ENCODE data around the gene ANKRD65.

The ANKRD65 gene

DNA sequence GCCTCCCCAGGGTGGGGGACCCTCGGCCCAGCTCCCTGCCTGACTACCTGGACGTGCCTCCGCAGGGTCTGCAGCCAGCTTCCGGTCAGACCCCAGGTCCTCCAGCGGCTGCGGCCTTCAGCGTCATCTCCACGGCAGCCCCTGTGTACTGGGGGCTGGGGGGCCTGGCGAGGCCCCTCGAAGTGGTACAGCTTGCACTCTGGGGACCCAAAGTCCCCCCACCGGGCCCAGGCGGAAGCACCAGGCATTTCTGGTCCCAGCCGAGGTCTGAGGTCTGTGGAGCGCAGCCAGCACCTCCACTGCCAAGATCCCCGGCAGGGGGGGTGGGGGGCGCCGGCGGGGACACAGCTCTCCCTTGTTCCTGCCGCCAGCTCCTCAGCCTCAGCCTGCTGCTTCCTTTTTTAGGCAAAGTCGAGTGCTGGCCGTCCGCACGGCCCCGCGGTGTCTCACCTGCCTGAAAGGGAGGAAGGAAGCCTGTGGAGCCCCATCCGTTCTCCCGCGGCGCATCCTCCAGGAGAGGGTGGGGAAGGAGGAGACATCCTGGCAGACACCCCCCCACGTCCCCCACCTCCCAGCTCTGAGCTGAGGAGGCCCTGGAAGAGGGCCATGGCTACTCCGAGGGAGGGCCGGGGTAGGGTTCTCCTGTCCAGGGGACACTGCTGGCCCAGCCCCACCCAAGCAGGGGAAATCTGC, 13.2 kb upstream of the ANKRD65 start:
- in situ Hi-C loops (cut with HindIII; ENCODE audit: low sequenced_read_pairs): no loop called here
- TF ChIP-seq, protein P1, sequence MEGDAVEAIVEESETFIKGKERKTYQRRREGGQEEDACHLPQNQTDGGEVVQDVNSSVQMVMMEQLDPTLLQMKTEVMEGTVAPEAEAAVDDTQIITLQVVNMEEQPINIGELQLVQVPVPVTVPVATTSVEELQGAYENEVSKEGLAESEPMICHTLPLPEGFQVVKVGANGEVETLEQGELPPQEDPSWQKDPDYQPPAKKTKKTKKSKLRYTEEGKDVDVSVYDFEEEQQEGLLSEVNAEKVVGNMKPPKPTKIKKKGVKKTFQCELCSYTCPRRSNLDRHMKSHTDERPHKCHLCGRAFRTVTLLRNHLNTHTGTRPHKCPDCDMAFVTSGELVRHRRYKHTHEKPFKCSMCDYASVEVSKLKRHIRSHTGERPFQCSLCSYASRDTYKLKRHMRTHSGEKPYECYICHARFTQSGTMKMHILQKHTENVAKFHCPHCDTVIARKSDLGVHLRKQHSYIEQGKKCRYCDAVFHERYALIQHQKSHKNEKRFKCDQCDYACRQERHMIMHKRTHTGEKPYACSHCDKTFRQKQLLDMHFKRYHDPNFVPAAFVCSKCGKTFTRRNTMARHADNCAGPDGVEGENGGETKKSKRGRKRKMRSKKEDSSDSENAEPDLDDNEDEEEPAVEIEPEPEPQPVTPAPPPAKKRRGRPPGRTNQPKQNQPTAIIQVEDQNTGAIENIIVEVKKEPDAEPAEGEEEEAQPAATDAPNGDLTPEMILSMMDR (IDR thresholded peaks at IDR 0.05; ENCODE audit: low read depth, low read length, missing control alignments): no peak
- peak; percentile 28 for DNase-seq (ENCODE audit: low read depth)
- peak overlapping the region; percentile 7 for H3K4me3 ChIP-seq (ENCODE audit: low read depth, low read length)

DNA sequence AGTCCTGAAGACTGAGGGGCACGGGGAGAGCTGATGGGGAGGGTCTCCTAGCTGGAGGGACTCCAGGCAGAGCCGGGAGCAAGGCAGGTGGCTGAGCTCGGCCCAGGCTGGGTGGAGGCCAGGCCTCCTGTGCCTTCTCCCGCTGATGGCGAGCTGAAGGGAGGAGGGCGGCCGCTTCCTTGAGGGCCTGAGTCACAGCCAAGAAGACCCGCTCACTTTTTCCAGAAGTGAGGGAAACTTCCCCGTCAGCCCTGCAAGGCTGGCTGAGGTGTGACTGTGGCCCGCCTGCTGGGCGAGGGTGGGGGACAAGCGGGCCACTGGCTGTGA, 12.7 kb upstream of the ANKRD65 start:
- H3K4me3 ChIP-seq (ENCODE audit: low read depth, low read length): peak overlapping the region; percentile 12
- in situ Hi-C loops (cut with HindIII; ENCODE audit: low sequenced_read_pairs): no loop called here
- TF ChIP-seq, protein P1 (IDR thresholded peaks at IDR 0.05; ENCODE audit: low read depth, low read length, missing control alignments): no peak
- DNase-seq (ENCODE audit: low read depth): peak; percentile 29

DNA sequence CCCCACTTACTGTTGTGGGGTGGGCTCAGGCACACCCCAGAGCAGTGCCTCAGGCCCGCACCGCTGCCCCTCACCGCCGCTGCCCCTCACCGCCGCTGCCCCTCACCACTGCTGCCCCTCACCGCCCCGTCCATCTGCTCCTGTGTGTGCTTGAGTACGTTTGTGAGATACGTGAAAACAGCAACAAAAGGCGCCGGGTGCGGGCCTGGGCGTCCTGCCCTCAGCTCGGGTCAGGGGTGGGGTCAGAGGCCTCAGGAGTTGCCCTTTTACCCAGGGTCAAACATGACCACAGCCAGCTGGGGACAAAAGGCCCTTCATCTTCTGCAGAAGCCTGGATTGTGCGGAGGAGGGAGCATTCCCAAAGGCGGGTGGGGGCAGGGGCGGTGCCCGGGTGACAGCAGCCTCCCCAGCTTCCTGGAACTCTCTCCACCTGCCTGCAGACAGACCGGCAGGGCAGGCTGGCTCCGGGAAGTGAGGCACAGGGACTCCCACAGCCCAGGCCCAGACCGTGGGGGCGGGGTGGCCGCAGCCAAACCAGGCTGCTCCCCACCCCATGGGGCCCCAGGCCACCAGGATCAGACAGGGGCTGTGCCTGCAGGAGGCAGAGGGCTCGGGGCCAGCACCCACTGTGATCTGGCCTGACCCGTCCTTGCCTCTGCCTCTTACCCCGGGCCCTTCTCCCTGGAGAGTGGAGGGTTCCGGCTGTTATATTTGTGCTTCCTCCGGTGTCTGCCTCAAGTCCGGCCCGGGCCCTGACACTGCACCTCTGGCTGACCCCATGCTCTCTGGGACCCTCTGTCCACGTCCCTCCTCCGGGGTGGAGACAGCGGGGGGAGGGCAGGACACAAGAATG, 12.1 kb upstream of the ANKRD65 start:
- H3K4me3 ChIP-seq (ENCODE audit: low read depth, low read length): peak overlapping the region; percentile 12
- no peak for DNase-seq (ENCODE audit: low read depth)
- TF ChIP-seq, protein P1 (IDR thresholded peaks at IDR 0.05; ENCODE audit: low read depth, low read length, missing control alignments): no peak
- in situ Hi-C loops (cut with HindIII; ENCODE audit: low sequenced_read_pairs): no loop called here

DNA sequence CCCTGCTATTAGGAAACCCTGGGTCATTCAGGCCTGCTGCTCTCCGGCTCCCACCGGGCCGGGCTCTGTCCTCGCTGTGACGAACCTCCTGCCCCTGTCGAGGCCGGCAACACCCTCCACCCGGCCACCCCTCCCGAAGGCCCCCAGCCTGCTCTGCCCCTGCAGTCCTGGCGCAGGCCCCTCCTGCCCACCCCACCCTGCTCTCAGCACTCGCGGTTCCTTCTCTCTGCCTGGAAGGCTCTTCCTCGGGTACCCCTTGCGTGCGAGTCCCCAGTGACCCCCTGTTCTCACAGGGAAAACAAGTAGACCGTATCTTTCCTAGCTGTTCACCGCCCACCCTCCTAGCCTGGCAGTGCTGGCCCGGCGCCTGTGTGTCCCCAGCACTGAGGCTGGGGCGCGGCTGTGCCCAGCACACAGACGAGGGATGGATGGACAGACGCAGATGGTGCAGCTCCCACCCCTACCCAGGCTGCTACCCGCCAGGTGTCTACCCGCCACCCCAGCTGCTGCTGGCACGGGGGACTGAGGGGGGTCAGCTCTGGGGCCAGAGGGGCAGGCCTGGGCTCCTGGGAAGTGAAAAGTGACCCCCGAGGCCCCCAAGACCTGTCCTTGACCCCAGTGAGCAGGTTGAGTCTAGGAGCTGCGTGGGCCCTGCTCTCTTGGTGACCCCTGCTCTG, 11.3 kb upstream of the ANKRD65 start:
- DNase-seq (ENCODE audit: low read depth): no peak
- no peak overlapping the region for H3K4me3 ChIP-seq (ENCODE audit: low read depth, low read length)
- TF ChIP-seq, protein P1 (IDR thresholded peaks at IDR 0.05; ENCODE audit: low read depth, low read length, missing control alignments): no peak
- in situ Hi-C loops (cut with HindIII; ENCODE audit: low sequenced_read_pairs): no loop called here

DNA sequence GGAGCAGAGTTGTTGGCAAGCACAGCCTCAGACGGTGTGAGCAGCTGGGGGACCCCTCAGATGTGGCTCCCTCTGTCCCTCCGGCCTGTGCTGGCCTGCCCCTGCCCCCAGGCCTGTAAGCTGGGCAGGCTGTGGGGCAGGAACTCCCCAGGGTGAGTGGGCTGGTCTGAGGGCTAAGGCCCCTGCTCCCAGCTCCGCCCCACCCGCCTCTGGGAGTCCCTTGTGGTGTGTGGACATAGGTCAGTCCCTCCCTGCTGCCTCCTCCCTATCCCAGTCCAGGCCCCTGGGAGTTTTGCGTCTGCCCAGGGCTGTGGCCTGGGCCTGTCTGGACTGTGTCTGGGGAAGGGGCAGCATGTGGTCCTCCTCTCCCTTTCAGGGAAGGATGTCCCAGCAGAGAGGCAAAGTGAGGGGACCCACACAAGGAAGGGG, 10.8 kb upstream of the ANKRD65 start:
- H3K4me3 ChIP-seq (ENCODE audit: low read depth, low read length): no peak overlapping the region
- no peak for DNase-seq (ENCODE audit: low read depth)
- in situ Hi-C loops (cut with HindIII; ENCODE audit: low sequenced_read_pairs): no loop called here
- TF ChIP-seq, protein P1 (IDR thresholded peaks at IDR 0.05; ENCODE audit: low read depth, low read length, missing control alignments): no peak

DNA sequence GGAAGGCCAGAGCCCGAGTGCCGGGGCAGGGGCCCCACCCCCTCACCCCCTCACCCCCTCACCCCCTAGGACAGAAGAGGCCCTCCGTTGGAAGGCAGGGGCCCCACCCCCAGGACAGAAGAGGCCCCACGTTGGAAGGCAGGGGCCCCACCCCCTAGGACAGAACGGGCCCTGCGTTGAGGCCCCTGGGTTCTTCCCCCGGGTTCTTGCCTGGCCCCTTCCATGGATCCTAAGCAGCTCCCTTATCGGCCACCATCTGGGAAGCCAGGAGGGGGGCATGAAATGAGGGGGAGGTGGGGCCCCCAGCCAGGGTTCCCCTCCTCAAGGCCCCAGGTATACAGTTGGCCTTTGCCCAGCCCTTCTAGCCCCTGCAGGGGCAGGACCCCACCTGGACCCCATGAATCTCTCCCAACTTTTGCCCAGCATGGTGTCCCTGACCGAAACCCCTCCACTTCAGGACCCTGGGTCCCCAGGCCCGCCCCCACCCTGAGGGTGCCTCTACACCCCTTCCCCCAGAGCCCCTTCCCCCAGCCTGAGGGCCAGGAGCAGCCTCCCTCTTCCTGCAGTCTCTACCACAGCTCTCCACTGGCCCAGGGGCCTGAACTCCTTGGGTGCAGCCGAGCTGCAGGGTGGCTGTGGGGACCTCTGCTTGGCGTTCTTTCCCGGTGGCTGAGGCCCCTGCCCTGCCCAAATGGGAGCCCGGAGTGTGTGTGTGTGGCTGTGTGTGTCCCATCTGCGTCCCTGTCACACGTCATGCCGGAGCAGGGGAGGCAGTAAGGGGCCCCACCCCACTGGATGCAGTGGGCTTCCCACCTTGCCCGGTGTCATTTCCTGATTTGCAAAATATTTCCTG, 10.1 kb upstream of the ANKRD65 start:
- no peak overlapping the region for H3K4me3 ChIP-seq (ENCODE audit: low read depth, low read length)
- no peak for DNase-seq (ENCODE audit: low read depth)
- in situ Hi-C loops (cut with HindIII; ENCODE audit: low sequenced_read_pairs): no loop called here
- TF ChIP-seq, protein P1 (IDR thresholded peaks at IDR 0.05; ENCODE audit: low read depth, low read length, missing control alignments): no peak

All from astrocyte of the cerebellum (primary cell).